Endodermal cell (in vitro differentiated cells): Measurements from ENCODE around the gene CLTCL1. TPM values are rescaled to one million over a fixed set of nuclear protein-coding genes. Genes with fewer than 3 reads are reported as not detected.
A peak's percentile ranks its signal among the peaks of the same experiment; 100 is the strongest.

Source experiments
- DNase-seq: peaks from one replicate; pipeline ENCODE4 v3.0.0-alpha.2; 2017
- H3K27ac ChIP-seq: 2 replicates; pipeline ENCODE4 v1.5.1; 2013; ENCODE audit warnings: mild to moderate bottlenecking, low read depth, low read length, moderate library complexity
- H3K27me3 ChIP-seq: 2 replicates; pipeline ENCODE4 v1.6.1; 2013; ENCODE audit warnings: mild to moderate bottlenecking, low read length, moderate library complexity; ENCODE audit not compliant: insufficient read depth, control insufficient read depth, poor library complexity, severe bottlenecking
- H3K36me3 ChIP-seq: 2 replicates; pipeline ENCODE4 v1.7.0; 2013; ENCODE audit warnings: mild to moderate bottlenecking, low read length, moderate library complexity; ENCODE audit not compliant: control insufficient read depth, insufficient read depth
- H3K4me1 ChIP-seq: one replicate; pipeline ENCODE4 v1.7.0; 2013; ENCODE audit warnings: low read length; ENCODE audit not compliant: control insufficient read depth, insufficient read depth
- H3K4me3 ChIP-seq: 2 replicates; pipeline ENCODE4 v1.5.1; 2013; ENCODE audit warnings: mild to moderate bottlenecking, low read length, moderate library complexity
- H3K9ac ChIP-seq: 2 replicates; pipeline ENCODE4 v1.6.1; 2013; ENCODE audit warnings: mild to moderate bottlenecking, low read length, moderate library complexity; ENCODE audit not compliant: poor library complexity, severe bottlenecking; ENCODE audit errors: extremely low read depth
- H3K9me3 ChIP-seq: 2 replicates; pipeline ENCODE4 v1.6.1; 2013; ENCODE audit warnings: mild to moderate bottlenecking, low read length, moderate library complexity; ENCODE audit not compliant: control insufficient read depth
- H3K27ac Mint-ChIP-seq: 2 replicates; pipeline ENCODE4 v1.8.0; 2020; ENCODE audit warnings: mixed read lengths
- H3K27me3 Mint-ChIP-seq: 2 replicates; pipeline ENCODE4 v1.8.0; 2021; ENCODE audit warnings: mild to moderate bottlenecking, mixed read lengths; ENCODE audit not compliant: insufficient read depth
- H3K36me3 Mint-ChIP-seq: 2 replicates; pipeline ENCODE4 v1.8.0; 2020; ENCODE audit warnings: low read depth, mixed read lengths
- H3K4me1 Mint-ChIP-seq: 2 replicates; pipeline ENCODE4 v1.8.0; 2020; ENCODE audit warnings: mixed read lengths
- H3K4me3 Mint-ChIP-seq: 2 replicates; pipeline ENCODE4 v1.8.0; 2020; ENCODE audit warnings: mild to moderate bottlenecking, moderate library complexity, mixed read lengths
- H3K9me3 Mint-ChIP-seq: 2 replicates; pipeline ENCODE4 v1.8.0; 2020; ENCODE audit warnings: mild to moderate bottlenecking, mixed read lengths
- WGBS, 2 experiments: methylation state at CpG; one replicate each; pipeline versions ENCODE4 v1.1.5 to v1.1.7; 2013; ENCODE audit warnings: missing lambda C conversion rate in 2 of 2, mixed read lengths in 1 of 2; ENCODE audit not compliant: insufficient coverage in 1 of 2, insufficient read length in 1 of 2; 5-methylcytosine and 5-hydroxymethylcytosine counted together
- total RNA-seq, 2 donors: library from RNA; stranded (reverse); fragmentation: NEBNext Ultra II Directional in 1 of 2; extraction: Animal tissue kit (Norgen Biotek cat#: 25700) in 1 of 2; gene quantifications; 2 replicates in 1 of 2; 3 replicates in 1 of 2; pipeline ENCODE4 v1.2.1, GENCODE V29; 2021
- TF ChIP-seq, protein P1 (sequence below): fragments of 200-600 bp; sonication (generic); conservative IDR thresholded peaks from 2 replicates; pipeline ENCODE4 v1.5.0; 2021; ENCODE audit warnings: antibody characterized with exemption, mild to moderate bottlenecking

CLTCL1 gene
- total RNA-seq, 2 donors from 2014 or later = 11.8 to 14.4 TPM

DNA sequence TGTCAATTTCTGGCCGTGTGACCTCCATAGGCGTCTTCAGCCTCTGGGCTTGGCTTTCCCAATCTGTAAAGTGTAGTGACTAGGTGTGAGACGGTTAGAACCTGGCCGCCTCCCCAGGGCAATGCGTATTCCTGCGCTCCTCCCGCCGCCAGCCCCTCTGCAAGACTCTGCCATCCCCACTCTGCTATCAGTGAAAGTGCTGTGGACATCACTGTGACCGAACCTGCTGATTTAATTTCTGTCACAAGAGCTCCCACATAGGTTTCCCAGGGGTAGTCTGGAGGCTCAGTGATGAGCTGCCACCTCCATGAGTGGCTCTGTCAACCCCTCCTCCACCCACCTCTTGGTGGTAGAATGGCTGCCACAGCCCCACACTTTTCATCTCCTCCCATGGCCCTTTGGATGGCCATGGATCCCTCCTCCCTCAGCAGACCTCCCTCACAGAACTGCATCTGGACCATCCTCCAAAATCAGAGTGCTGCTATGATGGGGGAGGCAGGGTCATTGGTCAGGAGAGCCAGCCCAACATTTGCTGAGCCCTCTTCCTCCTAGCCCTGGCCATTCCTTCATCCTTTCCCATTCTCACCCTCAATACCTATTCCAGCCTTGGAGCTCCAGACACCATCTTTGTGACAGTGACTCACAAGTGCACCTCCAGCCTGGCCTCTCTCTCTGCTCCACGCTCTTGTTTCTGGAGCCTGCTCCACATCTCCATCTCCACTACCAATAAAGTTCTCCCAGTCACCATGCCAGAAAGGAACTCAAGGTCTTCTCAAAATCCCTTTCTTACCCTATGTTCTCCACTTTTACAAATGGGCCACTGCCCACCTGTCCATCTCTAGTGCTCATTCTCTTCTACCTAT, 140.0 kb downstream of the CLTCL1 start:
- 64 to 68% methylated on average over 8 to 10 of the region's 10 CpGs for WGBS, 2 experiments
- Histone ChIP-seq H3K4me3 (no peak overlapping the region), H3K27me3 (peaks cover 92% of the 10 kb centered on the region), H3K9me3 (peaks cover 8% of the 10 kb centered on the region), H3K36me3 (no peaks in the 10 kb centered on the region), H3K27ac (no peak overlapping the region), H3K4me1 (no peaks in the 10 kb centered on the region), H3K9ac (no peak overlapping the region)
- peaks cover 12% of the 10 kb centered on the region for H3K9me3 Mint-ChIP-seq
- TF ChIP-seq, protein P1, sequence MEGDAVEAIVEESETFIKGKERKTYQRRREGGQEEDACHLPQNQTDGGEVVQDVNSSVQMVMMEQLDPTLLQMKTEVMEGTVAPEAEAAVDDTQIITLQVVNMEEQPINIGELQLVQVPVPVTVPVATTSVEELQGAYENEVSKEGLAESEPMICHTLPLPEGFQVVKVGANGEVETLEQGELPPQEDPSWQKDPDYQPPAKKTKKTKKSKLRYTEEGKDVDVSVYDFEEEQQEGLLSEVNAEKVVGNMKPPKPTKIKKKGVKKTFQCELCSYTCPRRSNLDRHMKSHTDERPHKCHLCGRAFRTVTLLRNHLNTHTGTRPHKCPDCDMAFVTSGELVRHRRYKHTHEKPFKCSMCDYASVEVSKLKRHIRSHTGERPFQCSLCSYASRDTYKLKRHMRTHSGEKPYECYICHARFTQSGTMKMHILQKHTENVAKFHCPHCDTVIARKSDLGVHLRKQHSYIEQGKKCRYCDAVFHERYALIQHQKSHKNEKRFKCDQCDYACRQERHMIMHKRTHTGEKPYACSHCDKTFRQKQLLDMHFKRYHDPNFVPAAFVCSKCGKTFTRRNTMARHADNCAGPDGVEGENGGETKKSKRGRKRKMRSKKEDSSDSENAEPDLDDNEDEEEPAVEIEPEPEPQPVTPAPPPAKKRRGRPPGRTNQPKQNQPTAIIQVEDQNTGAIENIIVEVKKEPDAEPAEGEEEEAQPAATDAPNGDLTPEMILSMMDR = no peak
- peak overlapping the region; percentile 35 for H3K4me3 Mint-ChIP-seq
- no peaks in the 10 kb centered on the region for H3K36me3 Mint-ChIP-seq
- DNase-seq = no peak
- peaks cover 3% of the 10 kb centered on the region for H3K4me1 Mint-ChIP-seq
- H3K27me3 Mint-ChIP-seq = peaks cover 89% of the 10 kb centered on the region
- H3K27ac Mint-ChIP-seq = no peak overlapping the region

DNA sequence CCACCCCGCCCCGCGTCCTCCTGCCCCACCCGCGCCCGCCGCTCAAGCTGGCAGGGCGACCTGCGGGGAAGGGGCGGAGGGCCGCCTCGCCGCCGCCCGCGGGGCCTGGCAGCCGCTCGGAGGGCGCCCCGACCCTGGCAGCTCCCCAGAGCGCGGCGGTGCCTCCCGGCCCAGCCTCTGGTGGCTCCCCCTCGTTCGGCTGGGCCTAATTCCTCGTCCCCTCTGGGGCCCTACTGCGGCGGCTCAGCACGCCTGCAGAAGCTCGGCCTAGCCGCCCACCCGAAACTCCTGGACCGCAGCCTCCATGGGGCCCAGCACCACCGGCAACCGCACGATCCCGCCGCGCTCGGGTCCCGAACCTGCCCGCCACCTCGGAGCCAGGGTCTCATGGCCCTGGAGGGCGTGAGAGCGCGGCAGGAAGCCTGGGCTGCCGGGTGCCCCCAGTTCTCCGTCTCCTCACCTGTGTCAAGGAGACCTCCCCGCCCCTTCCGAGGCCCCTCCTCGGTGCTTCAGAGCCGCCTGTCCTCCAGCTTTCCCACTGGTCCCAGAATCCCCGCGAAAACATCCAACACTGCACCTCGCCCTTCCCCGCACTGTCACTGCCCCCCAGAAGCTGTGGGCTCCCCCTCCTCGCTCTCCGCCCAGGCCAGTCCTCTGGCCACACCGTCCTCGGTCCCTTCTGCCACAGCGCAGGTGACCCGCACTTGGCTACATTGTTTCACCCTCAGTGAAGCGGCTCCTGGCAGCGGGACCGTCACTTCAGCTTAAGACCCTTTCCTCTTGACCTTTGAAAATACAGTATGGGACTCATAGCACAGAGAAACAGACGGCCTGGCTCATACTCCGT, 140.8 kb downstream of the CLTCL1 start:
- peak; percentile 53 for DNase-seq
- no peak overlapping the region for H3K4me3 ChIP-seq
- H3K9me3 ChIP-seq = peaks cover 8% of the 10 kb centered on the region
- peaks cover 93% of the 10 kb centered on the region for H3K27me3 ChIP-seq
- Mint-ChIP-seq H3K4me1 (peaks cover 3% of the 10 kb centered on the region), H3K36me3 (no peaks in the 10 kb centered on the region), H3K4me3 (peak overlapping the region; percentile 35), H3K27me3 (peaks cover 89% of the 10 kb centered on the region), H3K9me3 (peaks cover 12% of the 10 kb centered on the region), H3K27ac (no peak overlapping the region)
- H3K9ac ChIP-seq = no peak overlapping the region
- H3K27ac ChIP-seq = no peak overlapping the region
- WGBS, 2 experiments = 22 to 28% methylated on average over 34 to 68 of the region's 68 CpGs
- H3K4me1 ChIP-seq = no peaks in the 10 kb centered on the region
- no peaks in the 10 kb centered on the region for H3K36me3 ChIP-seq
- TF ChIP-seq, protein P1 = no peak

DNA sequence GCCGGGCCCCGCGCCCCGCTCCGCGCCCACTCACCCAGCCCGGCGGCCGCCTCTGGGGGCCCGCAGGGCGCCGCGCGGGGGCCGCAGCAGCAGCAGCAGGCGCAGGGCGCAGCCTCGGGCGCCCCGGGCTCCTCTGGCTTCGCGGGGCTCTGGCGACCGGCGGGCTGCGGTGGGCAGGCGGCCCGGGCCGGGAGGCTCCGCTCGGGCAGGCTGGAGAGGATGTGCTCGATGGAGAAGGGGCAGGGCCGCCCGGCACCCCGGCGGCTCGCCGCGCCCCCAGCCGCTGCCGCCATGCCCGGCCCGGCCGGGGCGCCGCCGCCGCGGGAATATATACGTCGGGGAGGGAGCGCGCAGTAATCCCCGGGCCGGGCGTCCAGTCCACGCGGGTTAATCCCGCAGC, 141.5 kb downstream of the CLTCL1 start, which contains the start of gene GSC2:
GSC2 (minus strand) TSS at position 302 of the 400 bp plus-strand sequence; CDS start at position 293, 9 bp downstream.
- Mint-ChIP-seq H3K36me3 (no peaks in the 10 kb centered on the region), H3K4me3 (peak within 1 kb of the TSS; percentile 35), H3K27me3 (peaks cover 88% of the 10 kb centered on the region), H3K4me1 (peaks cover 3% of the 10 kb centered on the region), H3K9me3 (peaks cover 12% of the 10 kb centered on the region), H3K27ac (no peak within 1 kb of the TSS)
- Histone ChIP-seq H3K9ac (no peak within 1 kb of the TSS), H3K27ac (no peak within 1 kb of the TSS), H3K4me3 (no peak within 1 kb of the TSS), H3K9me3 (peaks cover 8% of the 10 kb centered on the region), H3K36me3 (no peaks in the 10 kb centered on the region), H3K27me3 (peaks cover 90% of the 10 kb centered on the region), H3K4me1 (no peaks in the 10 kb centered on the region)
- TF ChIP-seq, protein P1 = no peak
- WGBS, 2 experiments = 5 to 6% methylated on average over 5 to 59 of the region's 59 CpGs
- peak; percentile 56 for DNase-seq
